PC-3 (cell line): Measurements from ENCODE around the gene CTNNA3. TPM values are rescaled to one million over a fixed set of nuclear protein-coding genes. Genes with fewer than 3 reads are reported as not detected.

ENCODE experiments used
- ATAC-seq: fragments of 200-7000 bp; cut with Tn5 transposase; 2 replicates; pipeline ENCODE4 v1.9.1; 2020; ENCODE audit warnings: mild to moderate bottlenecking, moderate library complexity
- BruUV-seq: library from RNA; stranded (reverse); fragments of 400-500 nt; replicated peaks from 2 replicates; lab custom pipeline; 2021; lab: Mats Ljungman, UMichigan
- CTCF ChIA-PET: fragments of 300-600 bp; sonication (Branson Sonifier 250); formaldehyde crosslinking; loops from one replicate; lab custom pipeline; 2022; ENCODE audit warnings: antibody characterized with exemption; lab: Charles Lee
- POLR2A ChIA-PET: fragments of 300-600 bp; sonication (Branson Sonifier 250); formaldehyde crosslinking; loops from one replicate; lab custom pipeline; 2022; ENCODE audit warnings: antibody characterized with exemption; ENCODE audit not compliant: unreplicated experiment; lab: Charles Lee
- DNase-seq: peaks from one replicate; pipeline ENCODE4 v3.0.0-alpha.2; 2015
- H2AFZ ChIP-seq: fragments of 300-600 bp; sonication (generic); 2 replicates; pipeline ENCODE4 v1.6.0; 2016; ENCODE audit warnings: antibody characterized with exemption, low read length
- H3F3A ChIP-seq: fragments of 300-600 bp; sonication (generic); one replicate; pipeline ENCODE4 v1.6.0; 2017; ENCODE audit warnings: antibody characterized with exemption, low read length, control low read depth, mild to moderate bottlenecking; ENCODE audit not compliant: unreplicated experiment
- H3K27ac ChIP-seq: fragments of 300-600 bp; sonication (generic); 2 replicates; pipeline ENCODE4 v1.5.1; 2016; ENCODE audit warnings: mild to moderate bottlenecking, low read length
- H3K27me3 ChIP-seq: fragments of 300-600 bp; sonication (generic); 2 replicates; pipeline ENCODE4 v1.6.1; 2016; ENCODE audit warnings: low read length, mixed read lengths
- H3K36me3 ChIP-seq: fragments of 300-600 bp; sonication (generic); 2 replicates; pipeline ENCODE4 v1.6.1; 2016; ENCODE audit warnings: low read depth, mixed run types, low read length, mixed read lengths
- H3K4me1 ChIP-seq: fragments of 300-600 bp; sonication (generic); 2 replicates; pipeline ENCODE4 v1.5.1; 2016; ENCODE audit warnings: low read length; ENCODE audit not compliant: insufficient read depth
- H3K4me2 ChIP-seq: fragments of 300-600 bp; sonication (generic); 2 replicates; pipeline ENCODE4 v1.6.0; 2016; ENCODE audit warnings: low read length
- H3K4me3 ChIP-seq: fragments of 300-600 bp; sonication (generic); 2 replicates; pipeline ENCODE4 v1.5.1; 2016; ENCODE audit warnings: mild to moderate bottlenecking, low read length, mixed read lengths
- H3K79me2 ChIP-seq: fragments of 300-600 bp; sonication (generic); 2 replicates; pipeline ENCODE4 v1.6.1; 2017; ENCODE audit warnings: low read length, mixed read lengths
- H3K9ac ChIP-seq: fragments of 300-600 bp; sonication (generic); 2 replicates; pipeline ENCODE4 v1.6.0; 2016; ENCODE audit warnings: mild to moderate bottlenecking, low read length
- H3K9me2 ChIP-seq: fragments of 300-600 bp; sonication (generic); replicated peaks from 2 replicates; pipeline ENCODE4 v1.6.1; 2016; ENCODE audit warnings: mixed run types, low read length, mixed read lengths
- H3K9me3 ChIP-seq: fragments of 300-600 bp; sonication (generic); 2 replicates; pipeline ENCODE4 v1.6.1; 2016; ENCODE audit warnings: low read length, mixed read lengths
- H4K20me1 ChIP-seq: fragments of 300-600 bp; sonication (generic); 2 replicates; pipeline ENCODE4 v1.6.1; 2016; ENCODE audit warnings: low read length, mixed read lengths
- CTCF ChIP-seq: fragments of 300-600 bp; sonication (generic); conservative IDR thresholded peaks from 2 replicates; pipeline ENCODE4 v1.5.1; 2017; ENCODE audit warnings: antibody characterized with exemption, low read depth, mild to moderate bottlenecking, low read length
- EZH2 ChIP-seq: fragments of 300-600 bp; sonication (generic); IDR thresholded peaks from one replicate; pipeline ENCODE4 v1.6.1; 2017; ENCODE audit warnings: antibody characterized with exemption, mild to moderate bottlenecking, low read length; ENCODE audit not compliant: unreplicated experiment
- EZH2phosphoT487 ChIP-seq: fragments of 300-600 bp; sonication (generic); IDR thresholded peaks from 2 replicates; pipeline ENCODE4 v1.6.1; 2018; ENCODE audit warnings: mild to moderate bottlenecking, antibody characterized with exemption, low read length, borderline replicate concordance
- intact Hi-C: fragments of 100-400 bp; cut with micrococcal nuclease; formaldehyde crosslinking; loops from 2 replicates; pipeline ENCODE4 v1.9.0; 2023
- total RNA-seq: library from RNA; depleted of rRNA; stranded (reverse); fragments of >200 nt; gene quantifications from 2 replicates; pipeline ENCODE4 v1.2.3, GENCODE V29; 2014

CTNNA3 gene
- total RNA-seq, 1 experiment from 2014 or later = 1.9 TPM

- ATAC-seq (no peak), DNase-seq (no peak)
- H3K27me3 ChIP-seq = no peaks in the 10 kb centered on the region
- no peak overlapping the region for H3K9ac ChIP-seq
- H4K20me1 ChIP-seq = 0 out of 2 replicates have a peak, but pooled peaks cover 4% of the 10 kb centered on the region
- peaks cover 10% of the 10 kb centered on the region for H3K4me1 ChIP-seq
- intact Hi-C loops = no loop called here
- no peaks in the 10 kb centered on the region for H3K79me2 ChIP-seq
- no peak overlapping the region for H3K4me2 ChIP-seq
- H3K27ac ChIP-seq = no peak overlapping the region
- no peaks in the 10 kb centered on the region for H3K9me2 ChIP-seq
- CTCF ChIA-PET = interaction anchor here (0.6 kb wide), 1 partner anchor 17 kb away, joined by 3 read pairs; no protein-coding TSS in a partner anchor
- H3K36me3 ChIP-seq = no peaks in the 10 kb centered on the region
- BruUV-seq = no TSS peak
- no peak overlapping the region for H3K4me3 ChIP-seq
- H2AFZ ChIP-seq = no peak overlapping the region
- POLR2A ChIA-PET = no interaction called here
- TF ChIP-seq CTCF = no peak
- no peak for TF ChIP-seq EZH2phosphoT487
- TF ChIP-seq EZH2 = no peak
- H3K9me3 ChIP-seq = no peaks in the 10 kb centered on the region
- H3F3A ChIP-seq = no peaks in the 10 kb centered on the region
These were observed 1403.1 kb downstream of the CTNNA3 start for GRCh38 chr10:66292922-66293321.

GRCh38 chr10:66292456-66292855, 1403.5 kb downstream of the CTNNA3 start:
- Histone ChIP-seq H3K36me3 (no peaks in the 10 kb centered on the region), H3K4me1 (peaks cover 10% of the 10 kb centered on the region), H2AFZ (no peak overlapping the region), H3K9me2 (no peaks in the 10 kb centered on the region), H3K4me2 (no peak overlapping the region), H3F3A (no peaks in the 10 kb centered on the region), H3K9ac (no peak overlapping the region), H3K9me3 (no peaks in the 10 kb centered on the region), H3K79me2 (no peaks in the 10 kb centered on the region), H3K27me3 (no peaks in the 10 kb centered on the region), H3K27ac (no peak overlapping the region), H4K20me1 (0 out of 2 replicates have a peak, but pooled peaks cover 4% of the 10 kb centered on the region), H3K4me3 (no peak overlapping the region)
- ChIA-PET CTCF (interaction anchor here (0.6 kb wide), 1 partner anchor 16 kb away, joined by 3 read pairs; no protein-coding TSS in a partner anchor), POLR2A (no interaction called here)
- intact Hi-C loops = no loop called here
- TF ChIP-seq EZH2phosphoT487 = no peak
- TF ChIP-seq EZH2 = no peak
- TF ChIP-seq CTCF = no peak
- BruUV-seq = no TSS peak
- ATAC-seq = no peak
- DNase-seq = no peak

GRCh38 chr10:66291133-66291532, 1404.9 kb downstream of the CTNNA3 start:
- H3K9ac ChIP-seq = no peak overlapping the region
- ChIA-PET POLR2A (no interaction called here), CTCF (no interaction called here)
- H3K27me3 ChIP-seq = no peaks in the 10 kb centered on the region
- no peak overlapping the region for H3K4me3 ChIP-seq
- BruUV-seq = no TSS peak
- ATAC-seq = peak; percentile 23
- TF ChIP-seq EZH2 = no peak
- no peak for TF ChIP-seq EZH2phosphoT487
- no peak for TF ChIP-seq CTCF
- H3K79me2 ChIP-seq = no peaks in the 10 kb centered on the region
- H3K36me3 ChIP-seq = no peaks in the 10 kb centered on the region
- no peaks in the 10 kb centered on the region for H3F3A ChIP-seq
- no peak for DNase-seq
- H3K9me3 ChIP-seq = no peaks in the 10 kb centered on the region
- no peak overlapping the region for H2AFZ ChIP-seq
- H3K27ac ChIP-seq = no peak overlapping the region
- H3K4me1 ChIP-seq = peaks cover 10% of the 10 kb centered on the region
- H3K9me2 ChIP-seq = no peaks in the 10 kb centered on the region
- 0 out of 2 replicates have a peak, but pooled peaks cover 4% of the 10 kb centered on the region for H4K20me1 ChIP-seq
- intact Hi-C loops = no loop called here
- no peak overlapping the region for H3K4me2 ChIP-seq
